ENCODE results near the gene ARL4D.

Gene ARL4D

GRCh38 chr17:43427362-43428043 lies 28.7 kb downstream of the ARL4D start:
- DNase-seq (ENCODE audit: low spot score), result no peak

- no peak for DNase-seq (ENCODE audit: low spot score)
Observed at GRCh38 chr17:43428524-43428923, 29.7 kb downstream of the ARL4D start.

GRCh38 chr17:43430936-43431713 lies 32.3 kb downstream of the ARL4D start:
- DNase-seq (ENCODE audit: low spot score), result no peak

GRCh38 chr17:43431714-43432523 lies 33.1 kb downstream of the ARL4D start:
- no peak for DNase-seq (ENCODE audit: low spot score)

GRCh38 chr17:43434902-43435319 lies 36.1 kb downstream of the ARL4D start:
- no peak for DNase-seq (ENCODE audit: low spot score)

- no peak for DNase-seq (ENCODE audit: low spot score)
Observed at GRCh38 chr17:43437756-43438155, 39.0 kb downstream of the ARL4D start.

GRCh38 chr17:43438626-43439025 lies 39.8 kb downstream of the ARL4D start:
- no peak for DNase-seq (ENCODE audit: low spot score)

GRCh38 chr17:43439041-43439440 lies 40.2 kb downstream of the ARL4D start:
- no peak for DNase-seq (ENCODE audit: low spot score)

- DNase-seq (ENCODE audit: low spot score), result no peak
Observed at GRCh38 chr17:43442711-43443110, 43.9 kb downstream of the ARL4D start.

- no peak for DNase-seq (ENCODE audit: low spot score)
Observed at GRCh38 chr17:43443381-43443780, 44.6 kb downstream of the ARL4D start.

GRCh38 chr17:43444223-43445008 lies 45.6 kb downstream of the ARL4D start:
- DNase-seq (ENCODE audit: low spot score), result no peak

- no peak for DNase-seq (ENCODE audit: low spot score)
Observed at GRCh38 chr17:43445009-43445589, 46.3 kb downstream of the ARL4D start.

GRCh38 chr17:43446773-43447172 lies 48.0 kb downstream of the ARL4D start:
- DNase-seq (ENCODE audit: low spot score), result no peak

- no peak for DNase-seq (ENCODE audit: low spot score)
Observed at GRCh38 chr17:43448720-43449469, 50.1 kb downstream of the ARL4D start.

GRCh38 chr17:43449470-43450248 lies 50.9 kb downstream of the ARL4D start:
- DNase-seq (ENCODE audit: low spot score), result no peak
